NCI-H345 (cell line): ENCODE data around the gene FAM118B.
A peak's percentile ranks its signal among the peaks of the same experiment; 100 is the strongest.
"Not testable (repeated sequence)": the region's sequence is repeated elsewhere in the genome, so short reads cannot be mapped to it uniquely, and the experiment has no call there.

Experiments
- DNase-seq: peaks from one replicate; lab custom pipeline; 2025; lab: John Stamatoyannopoulos, UW

The FAM118B gene

DNA sequence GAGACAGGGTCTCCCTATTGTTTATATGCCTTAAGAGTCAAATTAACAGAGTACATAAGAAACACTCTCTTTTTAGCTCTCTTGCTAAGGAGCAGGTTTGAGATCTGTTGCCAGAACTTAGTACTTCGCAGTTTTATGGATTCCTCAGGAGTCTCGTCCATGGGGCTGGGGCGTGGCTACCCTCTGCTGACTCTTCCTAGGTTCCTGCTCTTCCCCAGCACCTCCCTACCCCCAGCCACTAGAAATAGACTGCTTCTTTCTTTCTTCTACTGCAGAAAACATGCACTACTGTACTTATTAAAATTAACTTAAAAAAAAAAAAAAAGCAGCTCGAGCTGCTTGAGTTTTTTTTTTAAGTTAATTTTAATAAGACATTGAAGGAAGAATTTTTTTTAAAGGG lies 8.0 kb downstream of the FAM118B start:
- DNase-seq = no peak

- DNase-seq = no peak
Observed at GRCh38 chr11:126224647-126225294, 13.2 kb downstream of the FAM118B start.

GRCh38 chr11:126225295-126225665 lies 13.7 kb downstream of the FAM118B start:
- no peak for DNase-seq

DNA sequence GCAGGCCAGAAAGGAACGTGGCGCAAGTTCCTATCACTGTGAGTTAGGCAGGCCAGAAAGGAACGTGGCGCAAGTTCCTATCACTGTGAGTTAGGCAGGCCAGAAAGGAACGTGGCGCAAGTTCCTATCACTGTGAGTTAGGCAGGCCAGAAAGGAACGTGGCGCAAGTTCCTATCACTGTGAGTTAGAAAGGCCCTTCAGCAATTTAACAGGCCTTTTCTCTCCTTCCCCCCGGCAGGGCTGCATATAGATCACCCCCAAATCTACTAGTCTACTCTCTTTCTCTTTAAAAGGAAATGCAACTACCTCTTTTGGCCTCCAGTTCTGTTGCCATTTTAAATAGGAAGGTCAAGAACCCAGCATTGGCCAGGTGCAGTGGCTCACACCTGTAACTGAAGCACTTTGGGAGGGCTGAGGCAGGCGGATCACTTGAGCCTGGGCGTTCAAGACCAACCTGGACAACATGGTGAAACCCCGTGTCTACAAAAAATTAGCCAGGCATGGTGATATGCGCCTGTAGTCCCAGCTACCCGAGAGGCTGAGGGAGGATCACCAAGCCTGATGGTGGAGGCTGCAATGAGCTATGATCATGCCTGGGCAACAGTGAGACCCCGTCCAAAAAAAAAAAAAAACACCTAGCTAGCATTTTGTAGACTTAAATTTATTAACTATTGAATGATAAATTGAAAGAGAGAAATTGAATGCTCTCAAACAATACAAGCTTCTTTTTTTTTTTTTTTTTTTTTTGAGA lies 14.9 kb downstream of the FAM118B start:
- no peak for DNase-seq

DNA sequence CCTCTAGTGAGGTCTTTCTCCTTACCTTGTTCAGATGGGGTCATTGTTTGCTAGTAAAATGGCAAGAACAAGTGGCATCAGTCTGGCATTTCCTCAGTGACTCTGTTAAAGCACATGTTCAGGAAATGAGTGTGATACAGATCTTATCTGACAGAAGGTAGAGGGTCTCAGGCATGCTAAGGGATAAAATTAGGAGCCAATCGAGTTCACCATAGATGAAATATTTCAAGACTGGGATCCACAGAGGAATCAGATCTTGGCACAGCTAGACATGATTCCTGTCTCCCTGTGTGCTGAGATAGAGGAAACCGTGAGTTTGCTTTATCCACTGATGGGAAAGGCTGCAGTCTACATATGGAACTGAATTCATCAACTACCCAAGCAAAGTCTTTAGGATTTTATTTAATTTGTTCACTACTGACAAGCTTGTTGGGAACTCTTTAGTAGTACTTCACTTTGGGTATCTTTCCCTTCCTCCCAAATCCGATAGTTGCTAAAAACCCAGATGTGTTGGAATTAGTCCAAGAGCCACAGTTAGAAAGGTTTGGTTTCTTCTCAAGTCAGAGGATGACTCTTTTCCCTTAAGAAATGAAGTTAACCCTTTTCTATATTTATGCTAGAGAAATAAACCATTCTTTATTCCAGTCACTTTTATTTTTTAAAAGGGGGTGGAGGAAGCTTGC lies 18.4 kb downstream of the FAM118B start:
- DNase-seq = no peak

GRCh38 chr11:126231725-126232459 lies 20.3 kb downstream of the FAM118B start:
- no peak for DNase-seq

DNA sequence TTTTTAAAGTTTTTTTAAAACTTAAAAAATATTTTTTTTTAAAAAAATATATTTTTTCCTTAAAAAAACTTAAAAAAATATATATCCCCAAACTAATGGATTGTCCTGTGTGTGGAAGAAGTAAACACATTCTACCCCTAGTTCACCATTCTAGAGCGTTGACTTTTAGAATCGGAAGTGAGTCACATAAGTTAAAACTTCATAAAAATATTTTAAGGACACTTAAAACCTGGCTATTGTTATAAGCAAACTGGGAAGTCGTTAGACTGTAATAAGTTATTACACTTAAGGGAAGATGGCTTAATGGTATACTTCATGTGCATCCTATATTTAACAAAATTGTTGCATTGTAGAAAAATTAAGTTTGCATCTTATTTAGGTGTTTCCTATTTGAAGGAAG lies 21.1 kb downstream of the FAM118B start:
- DNase-seq = no peak

- no peak for DNase-seq
Observed at GRCh38 chr11:126233391-126233790, 21.8 kb downstream of the FAM118B start.

DNA sequence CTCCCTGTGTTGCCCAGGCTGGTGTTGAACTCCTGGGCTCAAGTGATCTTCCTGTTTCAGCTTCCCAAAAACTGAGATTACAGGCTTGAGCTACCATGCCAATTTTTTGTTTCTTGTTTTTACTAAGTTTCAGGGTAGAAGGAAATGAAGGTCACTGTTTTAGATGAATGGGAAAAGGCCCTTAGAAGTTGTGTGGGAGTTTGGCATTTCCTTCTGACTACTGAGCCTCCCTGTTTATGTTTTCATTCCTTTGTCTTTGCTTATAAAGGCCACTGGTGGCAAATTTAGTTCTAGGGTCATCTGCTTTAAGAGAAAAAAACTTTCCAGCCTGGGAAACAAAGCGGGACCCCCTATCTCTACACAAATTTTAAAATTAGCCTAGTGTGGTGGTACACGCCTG lies 35.1 kb downstream of the FAM118B start:
- DNase-seq = no peak

GRCh38 chr11:126253265-126253664 lies 41.7 kb downstream of the FAM118B start:
- DNase-seq = no peak

GRCh38 chr11:126254819-126255218 lies 43.2 kb downstream of the FAM118B start:
- DNase-seq = no peak

GRCh38 chr11:126255507-126255906 lies 43.9 kb downstream of the FAM118B start:
- not testable (repeated sequence) for DNase-seq

DNA sequence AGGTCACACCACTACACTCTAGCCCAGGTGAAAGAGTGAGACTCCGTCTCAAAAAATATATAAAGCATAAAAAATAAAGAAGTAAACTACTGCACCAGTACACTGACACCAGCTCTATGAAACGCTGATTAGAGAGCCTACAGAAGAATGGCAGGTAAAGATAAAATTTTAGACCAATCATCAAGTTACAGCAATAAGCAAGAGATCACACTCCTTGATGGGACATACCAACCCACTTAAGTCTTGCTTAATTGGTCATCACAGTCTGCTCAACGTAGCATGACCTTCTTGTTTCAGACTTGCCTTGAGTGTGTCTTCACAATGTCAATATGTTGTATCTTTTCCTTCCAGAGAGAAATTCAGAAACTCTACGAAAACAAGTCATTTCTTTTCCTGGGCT lies 44.6 kb downstream of the FAM118B start:
- no peak for DNase-seq

DNA sequence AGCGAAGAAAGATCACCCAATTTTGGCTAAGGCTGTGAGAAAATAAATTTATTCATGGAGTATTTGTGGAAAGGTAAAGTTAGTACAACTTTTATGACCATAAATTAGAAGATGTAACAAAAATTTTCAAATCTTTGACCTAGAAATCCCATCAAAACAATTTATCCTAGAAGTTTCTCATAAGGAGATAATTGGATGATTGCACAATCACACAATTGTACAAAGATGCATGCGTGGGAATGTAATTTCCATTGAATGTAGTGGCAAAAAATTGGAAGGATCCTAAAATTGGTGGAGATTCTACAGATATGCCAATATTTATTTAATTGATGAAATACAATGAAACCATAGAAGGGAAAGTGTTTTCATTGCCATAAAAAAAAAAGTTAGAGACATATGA lies 45.6 kb downstream of the FAM118B start:
- DNase-seq = no peak

DNA sequence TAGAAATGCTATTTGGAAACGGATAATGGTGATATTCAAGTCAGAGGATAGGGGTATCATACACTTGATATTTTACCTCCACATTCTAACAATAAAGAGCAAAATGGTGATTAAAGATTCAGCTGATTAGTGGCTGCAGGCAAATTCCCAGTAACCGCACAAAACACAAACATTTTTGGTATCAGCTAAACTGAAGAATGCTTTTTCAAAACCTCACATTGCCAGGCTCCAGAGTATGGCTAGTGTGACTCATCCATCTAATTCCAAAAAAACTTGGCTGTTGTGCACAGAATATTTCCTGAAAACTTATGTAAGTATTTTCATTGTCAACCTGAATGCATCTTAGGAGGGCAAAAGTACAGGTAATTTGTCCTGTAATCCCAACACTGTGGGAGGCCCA lies 46.2 kb downstream of the FAM118B start:
- no peak for DNase-seq

DNA sequence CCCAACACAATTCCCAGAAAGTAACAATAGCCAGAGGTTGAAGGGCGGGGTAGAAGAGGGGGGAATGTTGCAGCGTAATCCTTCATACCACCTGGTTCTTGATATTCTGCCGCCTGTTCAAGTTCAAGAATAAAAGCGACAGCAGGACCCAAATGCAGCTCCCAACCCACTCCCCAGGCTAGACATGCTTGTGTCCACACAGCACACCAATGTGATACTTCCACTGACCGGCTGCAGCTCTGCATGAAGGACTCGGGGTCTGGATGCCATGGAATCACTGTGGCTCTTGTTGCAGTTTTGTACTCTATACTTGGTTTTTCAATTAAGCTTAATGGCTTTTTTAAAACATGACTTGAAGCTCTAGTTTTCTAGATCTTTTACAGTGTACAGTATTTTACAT lies 50.6 kb downstream of the FAM118B start:
- DNase-seq = no peak

- no peak for DNase-seq
Observed at GRCh38 chr11:126263489-126263888, 51.9 kb downstream of the FAM118B start.

DNA sequence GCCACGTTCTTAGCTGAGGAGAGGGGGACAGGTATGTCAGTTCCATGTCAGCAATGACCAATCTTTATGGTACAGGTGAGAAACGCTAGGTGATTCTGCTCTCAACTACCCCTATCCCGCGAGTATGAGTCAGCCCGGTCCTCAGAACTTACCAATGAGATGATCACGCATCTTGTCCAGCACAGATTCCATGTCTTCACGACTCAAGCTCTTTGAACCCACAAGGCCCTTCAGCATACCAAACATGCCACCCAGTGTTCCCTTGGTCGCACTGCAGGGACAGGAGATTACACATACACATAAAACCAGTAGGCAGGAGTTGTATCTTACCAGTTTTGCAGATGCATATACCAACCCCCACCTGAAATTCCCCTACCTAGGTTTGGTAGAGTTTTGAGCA lies 54.2 kb downstream of the FAM118B start:
- DNase-seq = no peak

DNA sequence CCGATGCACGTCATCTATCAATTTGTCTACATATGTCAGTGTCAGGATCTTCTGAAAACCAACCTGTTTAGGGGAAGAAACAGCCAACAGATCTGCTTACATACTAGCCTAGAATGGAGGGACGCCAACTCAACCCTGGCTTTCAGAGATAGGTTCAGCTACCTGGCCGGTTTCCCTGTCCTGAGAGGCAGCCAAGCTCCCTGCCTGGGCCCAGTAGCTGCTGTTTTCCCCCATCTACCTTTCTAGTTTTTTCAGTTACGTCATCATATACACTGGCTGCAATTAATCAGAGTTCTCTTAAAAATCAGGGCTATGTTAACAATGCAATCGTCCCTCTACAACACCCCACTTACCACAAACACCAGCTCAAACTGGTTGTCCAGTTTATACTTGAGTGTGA lies 56.1 kb downstream of the FAM118B start:
- DNase-seq = no peak

GRCh38 chr11:126268361-126268707 lies 56.8 kb downstream of the FAM118B start:
- no peak for DNase-seq

DNA sequence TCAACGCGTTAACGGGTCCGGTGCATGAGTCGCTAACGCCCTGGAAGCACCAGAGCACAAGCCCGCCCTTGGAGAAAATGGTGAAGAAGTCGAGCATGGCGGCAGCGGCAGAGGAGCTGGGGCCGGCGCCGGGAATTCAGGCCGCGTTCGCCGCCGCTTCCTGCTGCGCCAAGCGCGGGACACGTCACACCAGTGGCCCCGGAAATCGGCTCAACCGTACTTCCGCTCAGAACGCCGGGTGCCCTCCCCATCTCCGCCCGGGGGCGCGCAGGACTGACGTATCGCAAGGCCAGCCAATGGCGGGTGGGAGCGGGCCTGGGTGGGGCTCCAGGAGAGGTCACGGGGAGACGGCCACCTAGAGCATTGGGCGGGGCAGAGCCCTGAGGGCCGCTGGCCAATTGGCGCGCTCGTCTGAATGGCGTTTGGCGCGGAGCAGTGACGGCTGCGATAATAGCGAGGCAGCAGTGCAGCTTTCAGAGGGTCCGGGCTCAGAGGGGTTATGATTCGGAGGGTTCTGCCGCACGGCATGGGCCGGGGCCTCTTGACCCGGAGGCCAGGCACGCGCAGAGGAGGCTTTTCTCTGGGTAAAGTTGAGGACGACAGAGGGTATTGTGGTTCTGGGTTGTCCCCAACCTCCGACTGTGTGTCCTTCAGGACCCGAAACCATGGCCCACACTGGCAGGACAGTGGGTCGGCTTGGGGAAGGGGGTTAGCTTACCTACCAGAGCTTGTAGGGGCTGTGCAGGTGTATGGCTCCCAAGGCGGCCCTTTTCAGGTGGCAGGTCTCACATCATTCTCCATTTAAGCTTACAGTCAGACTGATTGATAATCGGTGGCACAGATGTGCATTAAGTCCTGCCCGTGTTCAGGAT lies 57.4 kb downstream of the FAM118B start, which contains the start of the genes FOXRED1 and SRPRA:
Gene FOXRED1, plus strand, starts transcription at position 447 of the 872 bp plus-strand sequence. Its CDS starts 53 bp downstream, at position 500.
Gene SRPRA, minus strand, starts transcription at position 188 of the 872 bp plus-strand sequence. Its CDS starts 91 bp downstream, at position 97.
- DNase-seq = peak; percentile 99
